Kidney glomerular epithelial cell (primary cell): ENCODE results near the gene TRIM71.
A peak's percentile ranks its signal among the peaks of the same experiment; 100 is the strongest.
"Not testable (repeated sequence)": the region's sequence is repeated elsewhere in the genome, so short reads cannot be mapped to it uniquely, and the experiment has no call there.

Experiments
- DNase-seq: peaks from one replicate; lab custom pipeline; 2025; lab: John Stamatoyannopoulos, UW

Gene TRIM71

DNA sequence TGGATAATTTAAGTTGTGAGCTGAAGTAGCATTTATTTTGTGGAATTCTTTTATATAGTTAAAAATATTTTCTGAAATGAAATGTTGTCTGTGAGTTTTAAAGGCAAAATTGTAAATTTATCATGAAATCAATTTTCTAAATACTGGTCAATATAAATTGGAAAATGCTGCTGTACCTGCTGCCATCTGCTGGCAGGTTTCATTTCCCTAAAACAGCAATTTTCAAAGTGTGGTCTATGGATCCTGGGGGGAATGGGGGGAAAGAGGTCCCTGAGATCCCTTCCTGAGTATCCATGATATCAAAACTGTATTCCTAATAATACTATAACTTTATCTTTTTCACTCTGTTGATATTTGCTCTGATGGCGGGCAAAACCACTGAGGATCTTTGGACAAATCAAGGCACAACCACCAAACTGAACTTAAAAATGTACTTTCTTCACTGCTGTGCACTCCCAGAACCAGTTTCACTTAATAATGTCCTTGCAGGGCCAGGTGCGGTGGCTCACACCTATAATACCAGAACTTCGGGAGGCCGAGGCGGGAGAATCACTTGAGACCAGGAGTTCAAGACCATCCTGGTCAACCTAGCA is 116.4 kb downstream of the TRIM71 start:
- DNase-seq: peak; percentile 8

DNA sequence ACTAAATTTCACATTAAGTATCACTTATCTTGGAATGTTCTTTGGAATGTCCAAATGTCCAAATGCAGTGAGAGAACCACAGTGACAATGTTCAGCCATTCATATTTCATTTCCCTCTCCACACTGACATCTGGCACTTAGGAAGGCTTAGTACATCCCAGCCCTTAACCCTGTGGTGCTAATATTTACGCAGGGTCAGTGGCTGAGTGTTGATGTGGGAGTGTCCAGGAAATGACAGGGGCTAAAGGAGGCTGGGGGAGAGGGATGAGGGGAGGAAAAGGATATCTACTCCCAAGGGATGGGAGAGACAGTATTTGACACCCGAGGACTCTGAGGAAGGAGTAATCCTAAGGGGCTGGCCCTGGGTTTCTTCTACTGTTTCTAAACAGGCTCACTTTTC is 119.5 kb downstream of the TRIM71 start:
- DNase-seq: no peak

DNA sequence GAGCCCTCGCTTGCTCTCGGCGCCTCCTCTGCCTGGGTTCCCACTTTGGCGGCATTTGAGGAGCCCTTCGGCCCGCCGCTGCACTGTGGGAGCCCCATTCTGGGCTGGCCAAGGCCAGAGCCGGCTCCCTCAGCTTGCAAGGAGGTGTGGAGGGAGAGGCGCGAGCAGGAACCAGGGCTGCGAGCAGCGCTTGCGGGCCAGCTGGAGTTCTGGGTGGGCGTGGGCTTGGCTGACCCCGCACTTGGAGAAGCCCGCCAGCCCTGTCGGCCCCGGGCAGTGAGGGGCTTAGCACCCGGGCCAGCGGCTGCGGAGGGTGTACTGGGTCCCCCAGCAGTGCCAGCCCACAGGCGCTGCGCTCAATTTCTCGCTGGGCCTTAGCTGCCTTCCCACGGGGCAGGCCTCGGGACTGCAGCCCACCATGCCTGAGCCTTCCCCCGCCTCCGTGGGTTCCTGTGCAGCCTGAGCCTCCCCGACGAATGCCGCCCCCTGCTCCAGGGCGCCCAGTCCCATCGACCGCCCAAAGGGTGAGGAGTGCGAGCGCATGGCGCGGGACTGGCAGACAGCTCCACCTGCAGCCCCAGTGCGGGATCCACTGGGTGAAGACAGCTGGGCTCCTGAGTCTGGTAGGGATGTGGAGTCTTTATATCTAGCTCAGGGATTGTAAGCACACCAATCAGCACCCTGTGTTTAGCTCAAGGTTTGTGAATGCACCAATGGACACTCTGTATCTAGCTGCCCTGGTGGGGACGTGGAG is 121.9 kb downstream of the TRIM71 start:
- not testable (repeated sequence) for DNase-seq

DNA sequence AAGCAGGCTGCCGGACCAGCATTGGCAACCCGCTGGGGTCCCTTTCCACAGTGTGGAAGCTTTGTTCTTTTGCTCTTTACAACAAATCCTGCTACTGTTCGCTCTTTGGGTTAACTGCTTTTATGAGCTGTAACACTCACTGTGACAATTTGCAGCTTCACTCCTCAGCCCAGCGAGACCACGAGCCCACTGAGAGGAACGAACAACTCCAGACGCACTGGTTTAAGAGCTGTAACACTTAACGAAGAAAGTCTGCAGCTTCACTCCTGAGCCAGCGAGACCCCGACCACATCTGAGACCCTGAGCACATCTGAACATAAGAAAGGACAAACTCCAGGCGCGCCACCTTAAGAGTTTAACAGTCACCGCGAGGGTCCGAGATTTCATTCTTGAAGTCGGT is 122.9 kb downstream of the TRIM71 start:
- no peak for DNase-seq

DNA sequence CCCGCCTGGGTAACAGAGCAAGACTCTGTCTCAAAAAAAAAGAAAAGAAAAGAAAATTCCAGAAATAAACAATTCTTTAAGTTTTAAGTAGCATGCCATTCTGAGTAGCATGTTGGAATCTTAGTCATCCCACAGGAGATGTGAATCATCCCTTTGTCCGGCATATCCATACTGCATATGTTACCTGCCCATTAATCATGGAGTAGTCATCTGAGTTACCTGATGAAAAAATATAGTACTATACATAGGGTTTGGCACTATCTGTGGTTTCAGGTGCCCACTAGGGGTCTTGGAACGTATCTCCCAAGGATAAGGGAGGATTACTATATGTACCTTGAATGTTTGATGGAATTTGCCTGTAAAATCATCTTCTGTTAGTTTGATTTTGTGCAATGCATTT is 127.3 kb downstream of the TRIM71 start:
- DNase-seq: no peak

DNA sequence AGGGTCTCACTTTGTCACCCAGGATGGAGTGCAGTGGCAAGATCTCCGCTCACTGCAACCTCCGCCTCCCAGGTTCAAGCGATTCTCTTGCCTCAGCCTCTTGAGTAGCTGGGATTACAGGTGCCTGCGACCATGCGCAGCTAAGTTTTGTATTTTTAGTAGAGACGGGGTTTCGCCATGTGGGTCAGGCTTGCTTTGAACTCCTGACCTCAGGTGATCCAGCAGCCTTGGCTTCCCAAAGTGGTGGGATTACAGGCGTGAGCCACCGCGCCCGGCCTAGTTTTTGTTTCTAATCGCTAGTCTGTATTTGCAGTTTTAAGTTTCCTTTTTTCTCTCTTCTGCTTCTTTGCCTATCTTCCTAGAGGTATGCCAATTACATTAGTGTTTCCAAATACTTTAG is 127.8 kb downstream of the TRIM71 start:
- not testable (repeated sequence) for DNase-seq

DNA sequence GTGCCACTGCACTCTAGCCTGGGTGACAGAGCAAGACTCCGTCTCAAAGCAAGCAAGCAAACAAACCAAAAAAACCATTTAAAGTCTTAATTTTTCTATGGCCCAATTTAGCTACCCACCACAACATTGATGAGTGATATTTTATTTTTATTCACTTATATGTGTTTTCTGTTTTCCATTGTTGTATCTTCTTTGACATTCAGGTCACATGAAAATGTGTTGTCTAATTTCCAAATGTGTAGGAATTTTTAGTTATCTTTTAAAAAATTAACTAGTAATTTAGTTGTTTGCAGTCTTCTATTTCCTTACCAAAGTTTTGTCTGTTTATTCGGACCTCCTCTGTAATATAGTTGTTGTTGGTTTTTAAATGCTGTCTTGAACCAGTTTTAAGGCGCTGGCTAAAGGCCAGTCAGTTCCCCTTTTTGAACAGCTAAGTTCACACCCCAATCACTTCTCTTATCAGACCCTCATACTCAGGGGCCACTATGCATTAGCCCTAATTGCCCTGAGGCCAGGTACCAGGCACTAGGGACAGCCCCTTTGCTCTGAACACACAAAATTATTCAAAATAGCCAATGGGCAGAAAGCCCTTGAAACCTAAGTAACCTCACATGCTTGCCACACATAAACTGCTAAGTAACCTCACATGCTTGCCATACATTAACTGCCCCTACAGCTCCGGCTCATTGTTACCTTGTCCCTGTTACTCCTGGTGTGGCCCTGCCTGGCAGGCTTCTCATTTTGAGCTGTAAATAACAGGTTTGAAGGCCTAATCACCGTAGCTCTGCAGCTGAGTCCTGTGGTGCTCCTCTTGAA is 129.4 kb downstream of the TRIM71 start:
- no peak for DNase-seq
